22Rv1 (cell line): ENCODE data around the gene TWIST2.

ENCODE experiments used
- ZFX ChIP-seq: fragments of 450-650 bp; IDR thresholded peaks from 2 replicates; pipeline ENCODE4 v1.6.1; 2017; ENCODE audit warnings: antibody characterized with exemption, borderline replicate concordance
- TF ChIP-seq, protein P1 (sequence below): fragments of 450-650 bp; IDR thresholded peaks from 2 replicates; pipeline ENCODE4 v1.5.1; 2017; ENCODE audit warnings: mild to moderate bottlenecking

DNA sequence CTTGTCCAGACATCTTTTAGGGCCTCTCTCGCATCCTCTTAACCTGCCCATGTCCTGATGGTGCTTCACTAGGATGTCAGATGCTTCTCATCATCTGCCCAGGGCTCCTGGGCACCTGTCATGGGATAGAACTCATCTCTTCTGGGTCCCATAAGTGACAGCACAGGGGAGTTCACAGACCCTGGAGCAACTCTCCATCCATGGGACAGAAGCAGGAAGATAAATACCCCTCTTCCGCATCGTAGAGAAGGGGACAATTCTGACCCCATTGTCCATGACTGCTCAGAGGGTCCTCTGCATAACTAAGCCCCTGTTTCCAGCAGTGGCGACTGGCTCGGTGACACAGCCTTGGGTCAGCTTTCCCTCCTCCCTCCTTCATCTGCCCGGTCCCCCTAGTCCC is 82.3 kb downstream of the TWIST2 start:
- TF ChIP-seq, protein P1, sequence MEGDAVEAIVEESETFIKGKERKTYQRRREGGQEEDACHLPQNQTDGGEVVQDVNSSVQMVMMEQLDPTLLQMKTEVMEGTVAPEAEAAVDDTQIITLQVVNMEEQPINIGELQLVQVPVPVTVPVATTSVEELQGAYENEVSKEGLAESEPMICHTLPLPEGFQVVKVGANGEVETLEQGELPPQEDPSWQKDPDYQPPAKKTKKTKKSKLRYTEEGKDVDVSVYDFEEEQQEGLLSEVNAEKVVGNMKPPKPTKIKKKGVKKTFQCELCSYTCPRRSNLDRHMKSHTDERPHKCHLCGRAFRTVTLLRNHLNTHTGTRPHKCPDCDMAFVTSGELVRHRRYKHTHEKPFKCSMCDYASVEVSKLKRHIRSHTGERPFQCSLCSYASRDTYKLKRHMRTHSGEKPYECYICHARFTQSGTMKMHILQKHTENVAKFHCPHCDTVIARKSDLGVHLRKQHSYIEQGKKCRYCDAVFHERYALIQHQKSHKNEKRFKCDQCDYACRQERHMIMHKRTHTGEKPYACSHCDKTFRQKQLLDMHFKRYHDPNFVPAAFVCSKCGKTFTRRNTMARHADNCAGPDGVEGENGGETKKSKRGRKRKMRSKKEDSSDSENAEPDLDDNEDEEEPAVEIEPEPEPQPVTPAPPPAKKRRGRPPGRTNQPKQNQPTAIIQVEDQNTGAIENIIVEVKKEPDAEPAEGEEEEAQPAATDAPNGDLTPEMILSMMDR: no peak
- no peak for TF ChIP-seq ZFX
